Neural progenitor cell (in vitro differentiated cells): ENCODE measurements around the gene CHAF1A. TPM values are rescaled to one million over a fixed set of nuclear protein-coding genes. Genes with fewer than 3 reads are reported as not detected.

Experiments used
- DNase-seq: peaks from one replicate; pipeline ENCODE4 v3.0.0-alpha.2; 2016; ENCODE audit warnings: low spot score
- H2AFZ ChIP-seq: fragments of 200-600 bp; sonication (generic); replicated peaks from 2 replicates; pipeline ENCODE4 v1.6.1; 2016; ENCODE audit warnings: antibody characterized with exemption
- H3F3A ChIP-seq: fragments of 200-600 bp; sonication (generic); 2 replicates; pipeline ENCODE4 v1.6.1; 2016; ENCODE audit warnings: antibody characterized with exemption, low read depth
- H3K27ac ChIP-seq: fragments of 200-600 bp; sonication (generic); 2 replicates; pipeline ENCODE4 v1.5.1; 2016; ENCODE audit warnings: mild to moderate bottlenecking
- H3K27me3 ChIP-seq: fragments of 200-600 bp; sonication (generic); 2 replicates; pipeline ENCODE4 v1.6.1; 2016; ENCODE audit warnings: mild to moderate bottlenecking, moderate library complexity
- H3K36me3 ChIP-seq: fragments of 200-600 bp; sonication (generic); 2 replicates; pipeline ENCODE4 v1.5.1; 2016
- H3K4me1 ChIP-seq: fragments of 200-600 bp; sonication (generic); 2 replicates; pipeline ENCODE4 v1.6.1; 2016; ENCODE audit warnings: mixed run types
- H3K4me2 ChIP-seq: fragments of 200-600 bp; sonication (generic); 2 replicates; pipeline ENCODE4 v1.6.1; 2016
- H3K4me3 ChIP-seq: fragments of 200-600 bp; sonication (generic); 2 replicates; pipeline ENCODE4 v1.5.1; 2016
- H3K79me2 ChIP-seq: fragments of 200-600 bp; sonication (generic); 2 replicates; pipeline ENCODE4 v1.6.1; 2016; ENCODE audit warnings: low read depth
- H3K9ac ChIP-seq: fragments of 200-600 bp; sonication (generic); 2 replicates; pipeline ENCODE4 v1.6.1; 2016
- H3K9me3 ChIP-seq: fragments of 200-600 bp; sonication (generic); 2 replicates; pipeline ENCODE4 v1.5.1; 2016; ENCODE audit warnings: low read depth
- H4K20me1 ChIP-seq: fragments of 200-600 bp; sonication (generic); 2 replicates; pipeline ENCODE4 v1.6.1; 2016; ENCODE audit warnings: low read depth
- H3K27ac Mint-ChIP-seq: 3 replicates; pipeline ENCODE4 v1.8.0; 2021; ENCODE audit warnings: mixed read lengths
- H3K27me3 Mint-ChIP-seq: 2 replicates; pipeline ENCODE4 v1.8.0; 2022; ENCODE audit warnings: low read depth, mild to moderate bottlenecking, inconsistent platforms, moderate library complexity, mixed read lengths; ENCODE audit not compliant: insufficient read depth
- H3K36me3 Mint-ChIP-seq: 3 replicates; pipeline ENCODE4 v1.8.0; 2021; ENCODE audit warnings: mixed read lengths
- H3K4me1 Mint-ChIP-seq: 3 replicates; pipeline ENCODE4 v1.8.0; 2021; ENCODE audit warnings: mixed read lengths
- H3K4me3 Mint-ChIP-seq: 3 replicates; pipeline ENCODE4 v1.8.0; 2021; ENCODE audit warnings: mild to moderate bottlenecking, moderate library complexity, mixed read lengths
- H3K9me3 Mint-ChIP-seq: 3 replicates; pipeline ENCODE4 v1.8.0; 2020; ENCODE audit warnings: mixed read lengths
- CTCF ChIP-seq: fragments of 200-600 bp; sonication (generic); IDR thresholded peaks from 2 replicates; pipeline ENCODE4 v1.5.1; 2017; ENCODE audit warnings: antibody characterized with exemption, mild to moderate bottlenecking
- EZH2 ChIP-seq: fragments of 200-600 bp; sonication (generic); IDR thresholded peaks from 2 replicates; pipeline ENCODE4 v1.6.1; 2017; ENCODE audit warnings: antibody characterized with exemption, mild to moderate bottlenecking, moderate library complexity
- EZH2phosphoT487 ChIP-seq: fragments of 200-600 bp; sonication (generic); IDR thresholded peaks from 2 replicates; pipeline ENCODE4 v1.6.1; 2017; ENCODE audit warnings: antibody characterized with exemption
- total RNA-seq: library from RNA; depleted of rRNA; stranded (reverse); fragments of >200 nt; gene quantifications from 2 replicates; pipeline ENCODE4 v1.2.3, GENCODE V29; 2015; ENCODE audit warnings: low replicate concordance

CHAF1A gene
- 37.5 and 82.1 TPM in 2 replicates for total RNA-seq

DNA sequence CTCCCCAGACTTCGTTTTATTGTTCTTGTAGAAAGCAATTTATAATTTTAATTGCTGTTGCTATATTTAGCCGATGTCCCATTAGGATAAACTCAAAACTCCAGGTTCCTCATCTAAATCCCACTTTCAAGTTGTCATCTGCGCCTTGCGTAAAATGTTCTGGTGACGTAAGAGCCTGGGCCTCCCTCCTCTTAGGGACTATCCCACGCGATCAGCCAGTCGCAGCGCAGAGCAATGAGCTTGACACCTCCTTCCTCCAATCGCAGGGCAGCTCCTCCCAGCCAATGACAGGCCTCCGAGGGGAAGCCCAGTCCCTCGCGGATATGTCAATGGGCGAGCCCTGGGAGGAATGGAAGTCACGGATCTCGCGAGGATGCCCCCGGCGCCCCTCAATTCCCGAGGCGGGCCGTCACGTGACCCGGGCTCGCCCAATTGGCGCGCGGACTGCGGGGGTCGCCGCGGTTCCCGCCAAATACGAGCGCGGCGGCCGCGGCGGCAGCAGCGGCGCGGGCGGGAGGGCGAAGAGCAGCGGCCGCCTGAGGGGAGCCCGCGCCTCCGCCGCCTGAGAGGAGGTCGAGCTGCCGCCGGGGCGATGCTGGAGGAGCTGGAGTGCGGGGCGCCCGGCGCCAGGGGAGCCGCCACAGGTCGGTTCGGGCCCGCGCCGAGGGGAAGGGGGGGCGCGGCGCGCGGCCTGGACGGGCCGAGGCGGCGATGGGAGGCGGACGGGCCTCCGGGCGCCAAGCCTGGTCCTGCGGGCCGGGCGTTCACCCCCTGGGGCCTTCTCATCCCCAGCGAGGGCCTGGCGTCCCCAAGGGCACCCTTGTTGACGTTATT, at the start of gene CHAF1A:
CHAF1A (plus strand) TSS at position 470 of the 834 bp plus-strand sequence; CDS start at position 593, 123 bp downstream.
- peak within 1 kb of the TSS; percentile 21 for H2AFZ ChIP-seq
- peaks cover 44% of the 10 kb centered on the region for H3K4me1 Mint-ChIP-seq

GRCh38 chr19:4352701-4353121, 49.7 kb upstream of the CHAF1A start:
- H3K27ac ChIP-seq, result no peak overlapping the region
- H3K36me3 ChIP-seq, result no peaks in the 10 kb centered on the region
- no peak overlapping the region for H3K4me3 Mint-ChIP-seq
- no peaks in the 10 kb centered on the region for H3K9me3 Mint-ChIP-seq
- no peaks in the 10 kb centered on the region for H3K27me3 ChIP-seq
- peaks cover 7% of the 10 kb centered on the region for H3K36me3 Mint-ChIP-seq
- no peak for TF ChIP-seq EZH2phosphoT487
- peak; percentile 88 for TF ChIP-seq CTCF
- no peak for TF ChIP-seq EZH2
- H3K4me3 ChIP-seq, result no peak overlapping the region
- no peaks in the 10 kb centered on the region for H3K4me1 ChIP-seq
- H4K20me1 ChIP-seq, result peaks cover 3% of the 10 kb centered on the region
- no peak overlapping the region for H3K27ac Mint-ChIP-seq
- no peaks in the 10 kb centered on the region for H3K9me3 ChIP-seq
- no peak overlapping the region for H2AFZ ChIP-seq
- H3K79me2 ChIP-seq, result no peaks in the 10 kb centered on the region
- H3K4me1 Mint-ChIP-seq, result no peaks in the 10 kb centered on the region
- H3K9ac ChIP-seq, result no peak overlapping the region
- peaks cover 5% of the 10 kb centered on the region for H3F3A ChIP-seq
- no peak overlapping the region for H3K4me2 ChIP-seq
- no peaks in the 10 kb centered on the region for H3K27me3 Mint-ChIP-seq
- peak; percentile 84 for DNase-seq

More for the DNA sequence above, at the start of gene CHAF1A:
- Histone ChIP-seq H3K4me2 (peak within 1 kb of the TSS; percentile 100), H3K9me3 (no peaks in the 10 kb centered on the region), H3K9ac (peak within 1 kb of the TSS; percentile 96), H3K4me1 (peaks cover 28% of the 10 kb centered on the region), H3K27ac (no peak within 1 kb of the TSS), H3K4me3 (peak within 1 kb of the TSS; percentile 97), H3F3A (peaks cover 46% of the 10 kb centered on the region), H4K20me1 (peaks cover 71% of the 10 kb centered on the region), H3K36me3 (no peaks in the 10 kb centered on the region), H3K79me2 (peaks cover 77% of the 10 kb centered on the region), H3K27me3 (no peaks in the 10 kb centered on the region)
- H3K9me3 Mint-ChIP-seq, result no peaks in the 10 kb centered on the region
- H3K36me3 Mint-ChIP-seq, result peaks cover 18% of the 10 kb centered on the region
- H3K27ac Mint-ChIP-seq, result peak within 1 kb of the TSS; percentile 89
- H3K4me3 Mint-ChIP-seq, result peak within 1 kb of the TSS; percentile 96
- H3K27me3 Mint-ChIP-seq, result no peaks in the 10 kb centered on the region
- TF ChIP-seq CTCF (no peak), EZH2phosphoT487 (no peak), EZH2 (no peak)
- peak; percentile 100 for DNase-seq

- Mint-ChIP-seq H3K4me3 (no peak overlapping the region), H3K36me3 (peaks cover 7% of the 10 kb centered on the region), H3K4me1 (no peaks in the 10 kb centered on the region), H3K27me3 (peaks cover 2% of the 10 kb centered on the region), H3K27ac (no peak overlapping the region), H3K9me3 (no peaks in the 10 kb centered on the region)
- Histone ChIP-seq H3K27ac (no peak overlapping the region), H3K27me3 (no peaks in the 10 kb centered on the region), H3K4me1 (no peaks in the 10 kb centered on the region), H3K79me2 (no peaks in the 10 kb centered on the region), H3K36me3 (no peaks in the 10 kb centered on the region), H4K20me1 (peaks cover under 1% of the 10 kb centered on the region), H2AFZ (no peak overlapping the region), H3K9me3 (no peaks in the 10 kb centered on the region), H3K4me3 (no peak overlapping the region), H3K9ac (no peak overlapping the region), H3F3A (peaks cover 9% of the 10 kb centered on the region), H3K4me2 (no peak overlapping the region)
- TF ChIP-seq EZH2, result no peak
- no peak for TF ChIP-seq CTCF
- TF ChIP-seq EZH2phosphoT487, result no peak
- DNase-seq, result no peak
These were observed 48.2 kb upstream of the CHAF1A start for GRCh38 chr19:4354282-4354681.
